Measurements from ENCODE around the gene ANKRD31. TPM values are rescaled to one million over a fixed set of nuclear protein-coding genes. Genes with fewer than 3 reads are reported as not detected.

The ANKRD31 gene
- total RNA-seq, 1 experiment from 2014 or later: 0.30 TPM

DNA sequence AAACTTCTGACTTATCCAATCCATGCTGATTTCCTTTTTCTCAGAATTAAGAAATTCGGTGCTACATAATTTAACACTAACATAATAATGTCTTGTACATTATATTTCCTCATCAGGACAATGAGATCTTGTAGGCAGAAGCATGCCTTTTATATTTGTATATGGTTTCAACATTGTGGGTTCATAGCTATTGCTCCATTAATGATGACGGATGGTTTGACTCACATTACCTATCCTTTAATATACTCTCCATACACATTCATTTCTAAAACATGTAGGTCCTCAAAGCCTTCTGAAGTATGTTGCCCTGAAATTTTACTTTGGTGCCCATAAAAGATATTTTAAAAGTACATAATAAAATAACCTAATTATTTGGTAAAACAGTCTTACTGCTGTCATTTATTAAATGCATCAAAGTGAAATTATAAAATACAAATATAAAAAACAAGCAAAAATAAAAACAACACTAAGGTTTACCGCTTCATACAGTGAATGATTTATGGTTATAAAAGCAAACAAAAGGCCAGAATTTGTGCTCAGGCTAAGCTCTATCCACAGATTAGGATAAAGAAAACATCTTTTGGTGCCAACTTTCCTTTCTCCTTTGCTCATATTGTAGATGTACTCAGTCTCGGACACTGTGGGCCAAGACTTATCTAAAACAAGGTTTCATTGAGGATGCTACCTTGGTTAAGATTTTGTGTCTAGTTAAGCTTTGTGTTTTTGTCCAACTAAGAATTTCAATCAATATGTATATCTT, 123.1 kb downstream of the ANKRD31 start (continued):
- TF ChIP-seq, protein P1, sequence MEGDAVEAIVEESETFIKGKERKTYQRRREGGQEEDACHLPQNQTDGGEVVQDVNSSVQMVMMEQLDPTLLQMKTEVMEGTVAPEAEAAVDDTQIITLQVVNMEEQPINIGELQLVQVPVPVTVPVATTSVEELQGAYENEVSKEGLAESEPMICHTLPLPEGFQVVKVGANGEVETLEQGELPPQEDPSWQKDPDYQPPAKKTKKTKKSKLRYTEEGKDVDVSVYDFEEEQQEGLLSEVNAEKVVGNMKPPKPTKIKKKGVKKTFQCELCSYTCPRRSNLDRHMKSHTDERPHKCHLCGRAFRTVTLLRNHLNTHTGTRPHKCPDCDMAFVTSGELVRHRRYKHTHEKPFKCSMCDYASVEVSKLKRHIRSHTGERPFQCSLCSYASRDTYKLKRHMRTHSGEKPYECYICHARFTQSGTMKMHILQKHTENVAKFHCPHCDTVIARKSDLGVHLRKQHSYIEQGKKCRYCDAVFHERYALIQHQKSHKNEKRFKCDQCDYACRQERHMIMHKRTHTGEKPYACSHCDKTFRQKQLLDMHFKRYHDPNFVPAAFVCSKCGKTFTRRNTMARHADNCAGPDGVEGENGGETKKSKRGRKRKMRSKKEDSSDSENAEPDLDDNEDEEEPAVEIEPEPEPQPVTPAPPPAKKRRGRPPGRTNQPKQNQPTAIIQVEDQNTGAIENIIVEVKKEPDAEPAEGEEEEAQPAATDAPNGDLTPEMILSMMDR (IDR thresholded peaks at IDR 0.05 in 2 of 3, conservative IDR thresholded peaks at IDR 0.05 in 1 of 3; ENCODE audit: borderline replicate concordance in 1 of 3, insufficient read depth in 1 of 3, low read depth in 2 of 3, low read length in 2 of 3): no peak

DNA sequence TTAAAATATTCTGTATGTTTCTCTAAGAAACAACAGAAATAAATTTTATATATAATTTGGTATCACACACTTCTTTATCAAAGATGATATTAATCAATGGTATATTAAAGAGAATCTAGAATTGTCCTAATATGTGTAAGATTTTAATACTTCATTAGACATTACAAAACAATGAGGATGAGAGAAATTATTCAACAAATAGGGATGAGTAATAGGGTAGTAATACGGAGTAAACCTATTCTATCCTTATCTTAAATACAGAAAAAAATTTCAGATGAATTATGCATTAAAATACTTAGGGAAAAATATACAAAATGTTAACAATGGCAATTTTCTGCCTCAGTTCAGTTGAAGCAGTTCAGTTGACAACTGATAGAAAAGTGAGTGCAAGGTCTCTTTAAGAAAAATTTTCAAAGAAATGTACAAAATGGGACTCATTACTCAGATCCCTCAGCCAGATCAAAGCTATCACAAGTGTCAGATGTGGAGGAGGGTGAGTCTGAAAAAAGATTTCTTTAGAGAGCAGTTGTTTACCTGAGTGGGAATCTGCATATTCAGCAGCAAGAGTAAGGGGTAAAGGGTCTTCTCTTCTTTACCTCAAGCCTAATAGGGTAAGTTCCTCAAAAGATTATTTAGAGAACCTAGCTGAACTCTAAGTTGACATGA, 127.6 kb downstream of the ANKRD31 start:
- DNase-seq (ENCODE audit: low read depth, low spot score) (no peak), ATAC-seq (no peak)
- POLR2A ChIA-PET: no interaction called here
- Histone ChIP-seq H3K9ac (ENCODE audit: low read length) (no peak overlapping the region), H3K4me1 (ENCODE audit: control insufficient read depth in 1 of 2, insufficient read depth in 2 of 2, low read length in 2 of 2) (peaks cover 2 to 11% of the 10 kb centered on the region in 2 experiments; a peak in 2 of 4 replicates), H3K4me2 (ENCODE audit: low read length) (no peak overlapping the region), H3K36me3 (ENCODE audit: control insufficient read depth in 1 of 2, insufficient read depth in 2 of 2, low read length in 2 of 2) (no peaks in the 10 kb centered on the region), H3K27me3 (ENCODE audit: insufficient read depth, low read length) (no peaks in the 10 kb centered on the region), H3K9me2 (ENCODE audit: insufficient read depth) (no peaks in the 10 kb centered on the region), H2AFZ (ENCODE audit: low read depth, low read length, poor library complexity, severe bottlenecking) (no peak overlapping the region), H3K9me3 (ENCODE audit: control insufficient read depth in 1 of 2, insufficient read depth in 1 of 2, low read depth in 1 of 2, low read length in 2 of 2) (no peaks in the 10 kb centered on the region), H3K27ac (ENCODE audit: low read depth, low read length) (no peak overlapping the region), H3K4me3 (replicated peaks in 1 of 2; ENCODE audit: low read depth in 1 of 2, low read length in 2 of 2) (no peak overlapping the region), H4K20me1 (ENCODE audit: insufficient read depth) (no peaks in the 10 kb centered on the region), H3K79me2 (ENCODE audit: insufficient read depth, low read length) (no peaks in the 10 kb centered on the region)
- BruUV-seq (replicated peaks): no TSS peak
- TF ChIP-seq SIN3A (IDR thresholded peaks at IDR 0.05; ENCODE audit: low read depth): no peak
- TF ChIP-seq CEBPB (IDR thresholded peaks at IDR 0.05; ENCODE audit: low read depth): no peak
- TF ChIP-seq FOSL1 (IDR thresholded peaks at IDR 0.05; ENCODE audit: low read depth): no peak
- RAD21 ChIA-PET (ENCODE audit: low non-redundant PET in 1 of 2, low total read pairs in 2 of 2, uncharacterized antibody in 2 of 2, unreplicated experiment in 2 of 2): no interaction called here
- CTCF ChIA-PET: no interaction called here
- intact Hi-C loops (cut with micrococcal nuclease): no loop called here

Measured in HCT116 (cell line).